Brain microvascular endothelial cell (primary cell): ENCODE results near the gene SCNN1B.

Experiments
- DNase-seq: peaks from one replicate; pipeline ENCODE4 v3.0.0-alpha.2; 2020
- H3K27ac ChIP-seq: fragments of 250-450 bp; sonication (Bioruptor Pico); 2 replicates; pipeline ENCODE4 v1.5.1; 2020; ENCODE audit warnings: mild to moderate bottlenecking, moderate library complexity
- H3K27me3 ChIP-seq: fragments of 250-450 bp; sonication (Bioruptor Pico); replicated peaks from 2 replicates; pipeline ENCODE4 v1.5.1; 2020; ENCODE audit warnings: mild to moderate bottlenecking
- H3K36me3 ChIP-seq: fragments of 250-450 bp; sonication (Bioruptor Pico); replicated peaks from 2 replicates; pipeline ENCODE4 v1.5.1; 2020; ENCODE audit warnings: mild to moderate bottlenecking
- H3K4me3 ChIP-seq: 2 replicates; pipeline ENCODE4 v1.5.1; 2011; ENCODE audit warnings: low read depth, mild to moderate bottlenecking, control low read depth, low read length, moderate library complexity
- in situ Hi-C: cut with HindIII; loops from 2 replicates; pipeline ENCODE4 v1.10.0; 2017; ENCODE audit warnings: low sequenced_read_pairs, low pct_ligation_motif_present
- TF ChIP-seq, protein P1 (sequence below): IDR thresholded peaks from 2 replicates; pipeline ENCODE4 v1.5.1; 2011; ENCODE audit warnings: low read depth, mild to moderate bottlenecking, moderate library complexity, low read length, control low read depth, inconsistent platforms; ENCODE audit errors: missing control alignments

SCNN1B gene

DNA sequence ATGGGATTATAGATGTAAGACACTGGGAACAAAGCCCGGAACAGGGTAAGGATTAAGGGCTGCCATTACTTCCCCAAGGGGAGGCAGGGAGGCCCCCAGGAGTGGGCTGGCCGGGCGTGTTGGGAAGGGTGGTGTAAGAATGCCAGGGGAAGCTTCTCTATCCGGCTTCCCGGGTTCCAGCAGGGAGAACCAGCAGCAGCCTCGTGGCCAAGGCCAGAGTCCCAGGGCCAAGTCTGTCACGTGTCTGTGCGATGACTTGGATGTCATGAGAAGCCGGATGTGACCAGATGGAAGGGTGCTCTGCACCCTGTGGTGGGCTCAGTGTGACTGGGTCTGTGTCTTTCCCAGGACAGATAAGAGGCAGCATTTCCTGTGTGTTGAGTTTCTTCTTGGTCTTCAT lies 52.1 kb downstream of the SCNN1B start:
- in situ Hi-C loops = no loop called here
- Histone ChIP-seq H3K36me3 (no peaks in the 10 kb centered on the region), H3K27ac (no peak overlapping the region), H3K27me3 (no peaks in the 10 kb centered on the region), H3K4me3 (no peak overlapping the region)
- no peak for DNase-seq
- TF ChIP-seq, protein P1, sequence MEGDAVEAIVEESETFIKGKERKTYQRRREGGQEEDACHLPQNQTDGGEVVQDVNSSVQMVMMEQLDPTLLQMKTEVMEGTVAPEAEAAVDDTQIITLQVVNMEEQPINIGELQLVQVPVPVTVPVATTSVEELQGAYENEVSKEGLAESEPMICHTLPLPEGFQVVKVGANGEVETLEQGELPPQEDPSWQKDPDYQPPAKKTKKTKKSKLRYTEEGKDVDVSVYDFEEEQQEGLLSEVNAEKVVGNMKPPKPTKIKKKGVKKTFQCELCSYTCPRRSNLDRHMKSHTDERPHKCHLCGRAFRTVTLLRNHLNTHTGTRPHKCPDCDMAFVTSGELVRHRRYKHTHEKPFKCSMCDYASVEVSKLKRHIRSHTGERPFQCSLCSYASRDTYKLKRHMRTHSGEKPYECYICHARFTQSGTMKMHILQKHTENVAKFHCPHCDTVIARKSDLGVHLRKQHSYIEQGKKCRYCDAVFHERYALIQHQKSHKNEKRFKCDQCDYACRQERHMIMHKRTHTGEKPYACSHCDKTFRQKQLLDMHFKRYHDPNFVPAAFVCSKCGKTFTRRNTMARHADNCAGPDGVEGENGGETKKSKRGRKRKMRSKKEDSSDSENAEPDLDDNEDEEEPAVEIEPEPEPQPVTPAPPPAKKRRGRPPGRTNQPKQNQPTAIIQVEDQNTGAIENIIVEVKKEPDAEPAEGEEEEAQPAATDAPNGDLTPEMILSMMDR = no peak

DNA sequence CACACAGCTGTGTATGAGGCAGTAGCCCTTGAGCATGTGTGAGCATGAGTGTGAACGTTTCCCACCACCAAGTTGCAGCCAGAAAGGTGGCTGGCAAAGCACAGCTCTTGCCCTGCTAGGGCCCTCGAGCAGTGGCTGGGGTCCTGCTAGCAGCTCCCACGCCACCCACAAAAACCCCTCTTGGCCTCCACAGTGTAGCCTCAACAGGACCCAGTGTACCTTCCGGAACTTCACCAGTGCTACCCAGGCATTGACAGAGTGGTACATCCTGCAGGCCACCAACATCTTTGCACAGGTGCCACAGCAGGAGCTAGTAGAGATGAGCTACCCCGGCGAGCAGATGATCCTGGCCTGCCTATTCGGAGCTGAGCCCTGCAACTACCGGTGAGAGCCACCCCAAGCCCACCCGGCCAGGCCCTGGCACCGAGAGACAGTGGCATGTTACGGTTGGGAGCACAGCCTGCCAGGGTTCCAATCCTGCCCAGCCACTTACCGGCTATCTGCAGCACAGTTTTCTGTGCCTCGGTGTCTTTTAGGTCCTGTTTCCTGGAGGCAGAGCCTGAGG lies 53.1 kb downstream of the SCNN1B start:
- no peaks in the 10 kb centered on the region for H3K36me3 ChIP-seq
- no peak overlapping the region for H3K27ac ChIP-seq
- no peak for DNase-seq
- TF ChIP-seq, protein P1 = no peak
- H3K4me3 ChIP-seq = no peak overlapping the region
- in situ Hi-C loops = no loop called here
- no peaks in the 10 kb centered on the region for H3K27me3 ChIP-seq

DNA sequence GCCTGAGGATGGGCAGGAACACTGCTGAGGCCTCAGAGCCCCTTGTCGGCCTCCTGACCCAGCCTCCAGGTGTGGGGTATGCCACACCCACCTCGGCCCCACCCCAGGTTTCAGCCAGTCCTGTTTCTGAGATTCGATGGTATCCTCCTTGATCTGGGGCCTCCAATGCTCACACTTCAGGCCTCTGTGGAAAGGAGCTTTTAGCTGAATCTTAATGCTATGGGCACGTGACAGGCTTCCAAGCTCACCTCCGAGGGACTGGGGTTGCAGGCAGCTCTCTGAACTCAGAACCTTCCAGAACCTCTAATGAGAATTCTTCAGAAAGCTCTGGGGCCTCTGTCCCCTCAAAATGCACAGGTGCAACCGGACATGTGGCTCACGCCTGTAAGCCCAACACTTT lies 54.8 kb downstream of the SCNN1B start:
- TF ChIP-seq, protein P1 = no peak
- Histone ChIP-seq H3K4me3 (no peak overlapping the region), H3K36me3 (no peaks in the 10 kb centered on the region), H3K27me3 (no peaks in the 10 kb centered on the region), H3K27ac (no peak overlapping the region)
- DNase-seq = no peak
- in situ Hi-C loops = no loop called here

DNA sequence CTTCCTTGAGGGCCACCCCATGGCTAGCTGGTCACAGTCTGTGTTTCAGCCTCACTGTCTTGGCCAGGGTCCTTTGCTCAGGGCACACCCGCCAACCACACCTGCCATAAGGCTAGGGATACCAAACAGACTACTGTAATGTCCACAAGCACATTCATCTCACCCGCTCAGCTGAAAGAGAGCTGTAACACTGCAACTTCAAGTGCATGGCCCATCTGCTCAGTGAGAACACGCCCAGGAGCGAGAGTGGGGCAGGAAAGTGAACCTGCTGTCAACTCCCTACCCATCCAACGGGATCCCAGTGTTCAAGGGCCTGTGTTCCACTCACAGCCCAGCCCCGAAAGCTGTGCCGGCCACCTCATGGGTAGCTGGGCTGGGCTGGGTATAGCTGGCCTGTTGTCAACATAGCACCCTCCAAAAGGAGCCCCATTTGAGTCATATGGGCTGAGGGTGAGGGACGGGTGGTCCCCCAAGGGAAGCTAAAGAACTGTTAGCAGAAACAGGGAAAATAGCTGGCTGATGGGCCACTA lies 55.7 kb downstream of the SCNN1B start:
- Histone ChIP-seq H3K4me3 (no peak overlapping the region), H3K36me3 (no peaks in the 10 kb centered on the region), H3K27me3 (no peaks in the 10 kb centered on the region), H3K27ac (no peak overlapping the region)
- DNase-seq = no peak
- TF ChIP-seq, protein P1 = no peak
- in situ Hi-C loops = no loop called here

DNA sequence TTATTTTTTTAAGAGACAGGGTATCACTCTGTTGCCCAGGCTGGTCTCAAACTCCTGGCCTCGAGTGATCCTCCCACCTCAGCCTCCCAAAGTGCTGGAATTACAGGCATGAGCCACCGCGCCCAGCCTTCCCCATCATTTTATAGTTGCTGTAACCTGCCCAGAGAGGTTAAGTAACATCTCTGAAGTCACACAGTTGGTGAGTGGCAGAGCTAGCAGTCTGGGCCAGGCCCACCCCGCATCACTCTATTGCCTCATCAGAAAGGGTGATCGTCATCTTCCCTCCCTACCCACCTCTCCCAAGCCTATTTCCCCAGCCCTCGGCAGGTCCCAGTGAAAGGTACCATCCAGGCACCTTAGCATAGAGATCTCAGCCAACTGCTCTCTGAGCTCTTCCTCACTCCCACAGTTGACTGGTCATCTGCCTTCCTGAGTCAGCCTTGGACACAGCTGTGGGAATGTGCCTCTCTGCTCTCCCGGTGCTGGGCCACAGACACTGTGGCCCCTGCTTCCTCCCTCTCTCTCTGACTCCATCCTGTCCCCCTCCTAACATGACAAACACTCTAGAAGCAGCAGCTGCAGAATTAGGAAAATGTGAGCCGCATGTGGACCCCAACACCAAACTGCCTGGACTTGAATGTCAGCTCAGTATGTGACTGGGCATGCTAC lies 57.1 kb downstream of the SCNN1B start:
- no peak for DNase-seq
- TF ChIP-seq, protein P1 = no peak
- no peaks in the 10 kb centered on the region for H3K27me3 ChIP-seq
- no peak overlapping the region for H3K4me3 ChIP-seq
- in situ Hi-C loops = no loop called here
- no peak overlapping the region for H3K27ac ChIP-seq
- no peaks in the 10 kb centered on the region for H3K36me3 ChIP-seq
